DMS79 treated with DMSO at 0.1 percent for 48 hours (cell line): ENCODE data around the gene POU3F2.

Experiments
- DNase-seq: peaks from one replicate; lab custom pipeline; 2025; lab: John Stamatoyannopoulos, UW

Gene POU3F2

GRCh38 chr6:98834060-98835031 is at the start of gene POU3F2:
Gene POU3F2, plus strand, starts transcription at chr6:98834574. Its CDS starts 300 bp downstream, at chr6:98834874.
- peak; percentile 91 for DNase-seq

- DNase-seq = peak; percentile 61
Observed at GRCh38 chr6:98787435-98787834, 46.9 kb upstream of the POU3F2 start.

GRCh38 chr6:98787961-98788360 is 46.4 kb upstream of the POU3F2 start:
- DNase-seq = no peak

- DNase-seq = no peak
Observed at GRCh38 chr6:98794307-98794842, 40.0 kb upstream of the POU3F2 start.

- no peak for DNase-seq
Observed at GRCh38 chr6:98797217-98797994, 37.0 kb upstream of the POU3F2 start.

GRCh38 chr6:98800866-98801265 is 33.5 kb upstream of the POU3F2 start:
- DNase-seq = no peak

- DNase-seq = no peak
Observed at GRCh38 chr6:98808541-98809210, 25.7 kb upstream of the POU3F2 start.

- no peak for DNase-seq
Observed at GRCh38 chr6:98812220-98812619, 22.2 kb upstream of the POU3F2 start.

GRCh38 chr6:98816799-98817198 is 17.6 kb upstream of the POU3F2 start:
- no peak for DNase-seq

- no peak for DNase-seq
Observed at GRCh38 chr6:98821756-98822405, 12.5 kb upstream of the POU3F2 start.

- no peak for DNase-seq
Observed at GRCh38 chr6:98823428-98824161, 10.8 kb upstream of the POU3F2 start.

- DNase-seq = no peak
Observed at GRCh38 chr6:98824162-98824901, 10.0 kb upstream of the POU3F2 start.

- no peak for DNase-seq
Observed at GRCh38 chr6:98824902-98825599, 9.3 kb upstream of the POU3F2 start.

GRCh38 chr6:98825600-98826230 is 8.7 kb upstream of the POU3F2 start:
- DNase-seq = no peak

GRCh38 chr6:98827295-98828159 is 6.8 kb upstream of the POU3F2 start:
- DNase-seq = no peak

- no peak for DNase-seq
Observed at GRCh38 chr6:98828211-98828788, 6.1 kb upstream of the POU3F2 start.

GRCh38 chr6:98828941-98829411 is 5.4 kb upstream of the POU3F2 start:
- DNase-seq = no peak
